Parathyroid adenoma (tissue), 2 donors: ENCODE data around the gene CAMSAP2.

Experiments used
- H2AFZ ChIP-seq: fragments of 300-600 bp; sonication (generic); one replicate; pipeline ENCODE4 v1.7.0; 2017; ENCODE audit warnings: antibody characterized with exemption, mild to moderate bottlenecking
- H3K27ac ChIP-seq: fragments of 300-600 bp; sonication (generic); one replicate; pipeline ENCODE4 v1.7.0; 2017
- H3K27me3 ChIP-seq: fragments of 300-600 bp; sonication (generic); one replicate; pipeline ENCODE4 v1.7.0; 2017; ENCODE audit warnings: low read length; ENCODE audit not compliant: control insufficient read depth, insufficient read depth
- H3K36me3 ChIP-seq: fragments of 300-600 bp; sonication (generic); one replicate; pipeline ENCODE4 v1.7.0; 2017; ENCODE audit warnings: low read length; ENCODE audit not compliant: control insufficient read depth, insufficient read depth
- H3K4me1 ChIP-seq: fragments of 300-600 bp; sonication (generic); one replicate; pipeline ENCODE4 v1.7.0; 2017; ENCODE audit warnings: control low read depth
- H3K4me2 ChIP-seq: fragments of 300-600 bp; sonication (generic); one replicate; pipeline ENCODE4 v1.7.0; 2017; ENCODE audit warnings: low read length
- H3K4me3 ChIP-seq: fragments of 300-600 bp; sonication (generic); one replicate; pipeline ENCODE4 v1.7.0; 2017; ENCODE audit warnings: low read depth, low read length
- H3K79me2 ChIP-seq: fragments of 300-600 bp; sonication (generic); one replicate; pipeline ENCODE4 v1.7.0; 2017; ENCODE audit warnings: control low read depth
- H3K9ac ChIP-seq: fragments of 300-600 bp; sonication (generic); one replicate; pipeline ENCODE4 v1.7.0; 2017; ENCODE audit warnings: mild to moderate bottlenecking
- H3K9me3 ChIP-seq: fragments of 300-600 bp; sonication (generic); one replicate; pipeline ENCODE4 v1.7.0; 2017; ENCODE audit warnings: low read length; ENCODE audit not compliant: control insufficient read depth
- CTCF ChIP-seq: fragments of 300-600 bp; sonication (generic); IDR thresholded peaks from one replicate; pipeline ENCODE4 v1.7.0; 2017; ENCODE audit warnings: antibody characterized with exemption, mild to moderate bottlenecking
- donor health status: primary hyperparathyroidism.

The CAMSAP2 gene

GRCh38 chr1:200901796-200902444 lies 163.2 kb downstream of the CAMSAP2 start:
- Histone ChIP-seq H3K9ac (no peak overlapping the region), H3K4me1 (no peaks in the 10 kb centered on the region)

GRCh38 chr1:200903793-200904192 lies 165.1 kb downstream of the CAMSAP2 start:
- Histone ChIP-seq H3K36me3 (no peaks in the 10 kb centered on the region), H3K4me3 (no peak overlapping the region), H3K4me1 (no peaks in the 10 kb centered on the region), H3K79me2 (no peaks in the 10 kb centered on the region), H3K9me3 (no peaks in the 10 kb centered on the region), H3K27me3 (no peaks in the 10 kb centered on the region), H3K4me2 (no peak overlapping the region), H3K9ac (no peak overlapping the region), H2AFZ (no peak overlapping the region), H3K27ac (no peak overlapping the region)
- TF ChIP-seq CTCF, result no peak

More at GRCh38 chr1:200901796-200902444, 163.2 kb downstream of the CAMSAP2 start:
- Histone ChIP-seq H3K27ac (no peak overlapping the region), H3K27me3 (no peaks in the 10 kb centered on the region), H2AFZ (no peak overlapping the region), H3K4me2 (no peak overlapping the region), H3K9me3 (no peaks in the 10 kb centered on the region), H3K4me3 (no peak overlapping the region), H3K36me3 (no peaks in the 10 kb centered on the region), H3K79me2 (no peaks in the 10 kb centered on the region)
- no peak for TF ChIP-seq CTCF

GRCh38 chr1:200904772-200905171 lies 166.1 kb downstream of the CAMSAP2 start:
- Histone ChIP-seq H2AFZ (no peak overlapping the region), H3K9ac (no peak overlapping the region), H3K4me2 (no peak overlapping the region), H3K27me3 (no peaks in the 10 kb centered on the region), H3K9me3 (no peaks in the 10 kb centered on the region), H3K27ac (no peak overlapping the region), H3K4me3 (no peak overlapping the region), H3K4me1 (no peaks in the 10 kb centered on the region), H3K36me3 (no peaks in the 10 kb centered on the region), H3K79me2 (no peaks in the 10 kb centered on the region)
- TF ChIP-seq CTCF, result no peak

- no peak overlapping the region for H3K9ac ChIP-seq
- no peaks in the 10 kb centered on the region for H3K79me2 ChIP-seq
- no peak overlapping the region for H3K4me3 ChIP-seq
- no peaks in the 10 kb centered on the region for H3K4me1 ChIP-seq
- H3K36me3 ChIP-seq, result no peaks in the 10 kb centered on the region
- no peak overlapping the region for H2AFZ ChIP-seq
- no peaks in the 10 kb centered on the region for H3K9me3 ChIP-seq
- no peak for TF ChIP-seq CTCF
- H3K27me3 ChIP-seq, result no peaks in the 10 kb centered on the region
- no peak overlapping the region for H3K4me2 ChIP-seq
- H3K27ac ChIP-seq, result no peak overlapping the region
These were observed 166.8 kb downstream of the CAMSAP2 start for GRCh38 chr1:200905411-200906052.

- Histone ChIP-seq H3K27me3 (no peaks in the 10 kb centered on the region), H3K9ac (no peak overlapping the region), H2AFZ (no peak overlapping the region), H3K36me3 (no peaks in the 10 kb centered on the region), H3K4me2 (no peak overlapping the region), H3K4me3 (no peak overlapping the region), H3K4me1 (no peaks in the 10 kb centered on the region), H3K27ac (no peak overlapping the region), H3K79me2 (no peaks in the 10 kb centered on the region), H3K9me3 (no peaks in the 10 kb centered on the region)
- no peak for TF ChIP-seq CTCF
These were observed 167.8 kb downstream of the CAMSAP2 start for GRCh38 chr1:200906491-200906890.
